WTC11 (cell line): ENCODE data around the gene RASEF.

ENCODE experiments used
- NR1H2 ChIP-seq: sonication (generic); formaldehyde crosslinking; IDR thresholded peaks from 2 replicates; pipeline ENCODE4 v1.9.0; 2021; ENCODE audit warnings: mild to moderate bottlenecking, moderate library complexity, missing genetic modification reagents
- SMAD4 ChIP-seq: sonication (generic); formaldehyde crosslinking; IDR thresholded peaks from 2 replicates; pipeline ENCODE4 v1.8.0; 2022; ENCODE audit warnings: mild to moderate bottlenecking, missing genetic modification reagents
- ZNF219 ChIP-seq: sonication (generic); formaldehyde crosslinking; IDR thresholded peaks from 2 replicates; pipeline ENCODE4 v1.8.0; 2023; ENCODE audit warnings: missing genetic modification reagents, mild to moderate bottlenecking, borderline replicate concordance
- ZNF263 ChIP-seq: sonication (generic); formaldehyde crosslinking; IDR thresholded peaks from 2 replicates; pipeline ENCODE4 v1.8.1; 2022; ENCODE audit warnings: low read depth, mild to moderate bottlenecking, moderate library complexity, missing genetic modification reagents
- TF ChIP-seq, protein P1 (sequence below): sonication (generic); formaldehyde crosslinking; conservative IDR thresholded peaks from 2 replicates; pipeline ENCODE4 v1.8.1; 2022; ENCODE audit warnings: mild to moderate bottlenecking, missing genetic modification reagents
- TF ChIP-seq, protein P2 (sequence below): sonication (generic); formaldehyde crosslinking; IDR thresholded peaks from 2 replicates; pipeline ENCODE4 v1.8.0; 2022; ENCODE audit warnings: mild to moderate bottlenecking, missing genetic modification reagents
- TF ChIP-seq, protein P3 (sequence below): fragments of 200-600 bp; IDR thresholded peaks from 2 replicates; pipeline ENCODE4 v1.8.0; 2022; ENCODE audit warnings: antibody characterized with exemption
- TF ChIP-seq, protein P4 (sequence below): sonication (generic); formaldehyde crosslinking; IDR thresholded peaks from 2 replicates; pipeline ENCODE4 v1.8.1; 2023; ENCODE audit warnings: mild to moderate bottlenecking, missing genetic modification reagents, moderate library complexity
- TF ChIP-seq, protein P5 (sequence below): sonication (generic); formaldehyde crosslinking; IDR thresholded peaks from 2 replicates; pipeline ENCODE4 v1.8.0; 2023; ENCODE audit warnings: missing genetic modification reagents, mild to moderate bottlenecking, borderline replicate concordance

DNA sequence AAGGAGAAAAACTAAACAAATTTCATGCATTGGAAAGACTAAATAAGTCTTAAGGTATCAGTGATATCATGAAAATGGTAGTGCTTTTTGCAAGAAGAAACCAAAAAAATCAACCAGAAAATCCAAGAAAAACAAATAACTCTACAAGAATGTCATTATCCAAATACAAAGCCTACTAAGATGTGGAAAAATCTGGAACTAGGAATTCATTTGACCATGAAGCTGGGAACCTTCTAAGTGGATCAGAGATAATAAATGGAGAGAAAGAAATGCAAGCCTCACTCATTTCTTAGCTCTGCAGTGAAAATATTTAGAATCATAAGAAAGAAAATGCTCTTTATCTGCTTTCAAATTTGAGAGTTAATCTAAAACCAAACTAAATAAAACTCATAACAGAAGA, 51.3 kb downstream of the RASEF start:
- TF ChIP-seq, protein P1, sequence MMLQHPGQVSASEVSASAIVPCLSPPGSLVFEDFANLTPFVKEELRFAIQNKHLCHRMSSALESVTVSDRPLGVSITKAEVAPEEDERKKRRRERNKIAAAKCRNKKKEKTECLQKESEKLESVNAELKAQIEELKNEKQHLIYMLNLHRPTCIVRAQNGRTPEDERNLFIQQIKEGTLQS (CRISPR knock-in tag) = no peak
- TF ChIP-seq, protein P2, sequence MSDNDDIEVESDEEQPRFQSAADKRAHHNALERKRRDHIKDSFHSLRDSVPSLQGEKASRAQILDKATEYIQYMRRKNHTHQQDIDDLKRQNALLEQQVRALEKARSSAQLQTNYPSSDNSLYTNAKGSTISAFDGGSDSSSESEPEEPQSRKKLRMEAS (CRISPR knock-in tag) = no peak
- TF ChIP-seq, protein P3, sequence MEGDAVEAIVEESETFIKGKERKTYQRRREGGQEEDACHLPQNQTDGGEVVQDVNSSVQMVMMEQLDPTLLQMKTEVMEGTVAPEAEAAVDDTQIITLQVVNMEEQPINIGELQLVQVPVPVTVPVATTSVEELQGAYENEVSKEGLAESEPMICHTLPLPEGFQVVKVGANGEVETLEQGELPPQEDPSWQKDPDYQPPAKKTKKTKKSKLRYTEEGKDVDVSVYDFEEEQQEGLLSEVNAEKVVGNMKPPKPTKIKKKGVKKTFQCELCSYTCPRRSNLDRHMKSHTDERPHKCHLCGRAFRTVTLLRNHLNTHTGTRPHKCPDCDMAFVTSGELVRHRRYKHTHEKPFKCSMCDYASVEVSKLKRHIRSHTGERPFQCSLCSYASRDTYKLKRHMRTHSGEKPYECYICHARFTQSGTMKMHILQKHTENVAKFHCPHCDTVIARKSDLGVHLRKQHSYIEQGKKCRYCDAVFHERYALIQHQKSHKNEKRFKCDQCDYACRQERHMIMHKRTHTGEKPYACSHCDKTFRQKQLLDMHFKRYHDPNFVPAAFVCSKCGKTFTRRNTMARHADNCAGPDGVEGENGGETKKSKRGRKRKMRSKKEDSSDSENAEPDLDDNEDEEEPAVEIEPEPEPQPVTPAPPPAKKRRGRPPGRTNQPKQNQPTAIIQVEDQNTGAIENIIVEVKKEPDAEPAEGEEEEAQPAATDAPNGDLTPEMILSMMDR = no peak
- TF ChIP-seq, protein P4, sequence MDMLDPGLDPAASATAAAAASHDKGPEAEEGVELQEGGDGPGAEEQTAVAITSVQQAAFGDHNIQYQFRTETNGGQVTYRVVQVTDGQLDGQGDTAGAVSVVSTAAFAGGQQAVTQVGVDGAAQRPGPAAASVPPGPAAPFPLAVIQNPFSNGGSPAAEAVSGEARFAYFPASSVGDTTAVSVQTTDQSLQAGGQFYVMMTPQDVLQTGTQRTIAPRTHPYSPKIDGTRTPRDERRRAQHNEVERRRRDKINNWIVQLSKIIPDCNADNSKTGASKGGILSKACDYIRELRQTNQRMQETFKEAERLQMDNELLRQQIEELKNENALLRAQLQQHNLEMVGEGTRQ (CRISPR knock-in tag) = no peak
- TF ChIP-seq ZNF263 = no peak
- TF ChIP-seq ZNF219 = no peak
- TF ChIP-seq SMAD4 (CRISPR knock-in tag) = no peak
- TF ChIP-seq, protein P5, sequence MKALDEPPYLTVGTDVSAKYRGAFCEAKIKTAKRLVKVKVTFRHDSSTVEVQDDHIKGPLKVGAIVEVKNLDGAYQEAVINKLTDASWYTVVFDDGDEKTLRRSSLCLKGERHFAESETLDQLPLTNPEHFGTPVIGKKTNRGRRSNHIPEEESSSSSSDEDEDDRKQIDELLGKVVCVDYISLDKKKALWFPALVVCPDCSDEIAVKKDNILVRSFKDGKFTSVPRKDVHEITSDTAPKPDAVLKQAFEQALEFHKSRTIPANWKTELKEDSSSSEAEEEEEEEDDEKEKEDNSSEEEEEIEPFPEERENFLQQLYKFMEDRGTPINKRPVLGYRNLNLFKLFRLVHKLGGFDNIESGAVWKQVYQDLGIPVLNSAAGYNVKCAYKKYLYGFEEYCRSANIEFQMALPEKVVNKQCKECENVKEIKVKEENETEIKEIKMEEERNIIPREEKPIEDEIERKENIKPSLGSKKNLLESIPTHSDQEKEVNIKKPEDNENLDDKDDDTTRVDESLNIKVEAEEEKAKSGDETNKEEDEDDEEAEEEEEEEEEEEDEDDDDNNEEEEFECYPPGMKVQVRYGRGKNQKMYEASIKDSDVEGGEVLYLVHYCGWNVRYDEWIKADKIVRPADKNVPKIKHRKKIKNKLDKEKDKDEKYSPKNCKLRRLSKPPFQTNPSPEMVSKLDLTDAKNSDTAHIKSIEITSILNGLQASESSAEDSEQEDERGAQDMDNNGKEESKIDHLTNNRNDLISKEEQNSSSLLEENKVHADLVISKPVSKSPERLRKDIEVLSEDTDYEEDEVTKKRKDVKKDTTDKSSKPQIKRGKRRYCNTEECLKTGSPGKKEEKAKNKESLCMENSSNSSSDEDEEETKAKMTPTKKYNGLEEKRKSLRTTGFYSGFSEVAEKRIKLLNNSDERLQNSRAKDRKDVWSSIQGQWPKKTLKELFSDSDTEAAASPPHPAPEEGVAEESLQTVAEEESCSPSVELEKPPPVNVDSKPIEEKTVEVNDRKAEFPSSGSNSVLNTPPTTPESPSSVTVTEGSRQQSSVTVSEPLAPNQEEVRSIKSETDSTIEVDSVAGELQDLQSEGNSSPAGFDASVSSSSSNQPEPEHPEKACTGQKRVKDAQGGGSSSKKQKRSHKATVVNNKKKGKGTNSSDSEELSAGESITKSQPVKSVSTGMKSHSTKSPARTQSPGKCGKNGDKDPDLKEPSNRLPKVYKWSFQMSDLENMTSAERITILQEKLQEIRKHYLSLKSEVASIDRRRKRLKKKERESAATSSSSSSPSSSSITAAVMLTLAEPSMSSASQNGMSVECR (CRISPR knock-in tag) = no peak
- TF ChIP-seq NR1H2 (CRISPR knock-in tag) = no peak
